HepG2 (cell line): Measurements from ENCODE around the gene PUS7. TPM values are rescaled to one million over a fixed set of nuclear protein-coding genes. Genes with fewer than 3 reads are reported as not detected.

ENCODE experiments used
- AHR ChIP-seq: IDR thresholded peaks from 2 replicates; pipeline ENCODE4 v1.6.1; 2018; ENCODE audit warnings: missing genetic modification reagents, missing compliant biosample characterization
- DBP ChIP-seq: sonication (generic); formaldehyde crosslinking; IDR thresholded peaks from 2 replicates; pipeline ENCODE4 v1.4.0; 2020; ENCODE audit warnings: missing genetic modification reagents; ENCODE audit errors: not compliant biosample characterization
- DNMT3B ChIP-seq: conservative IDR thresholded peaks from 2 replicates; pipeline ENCODE4 v1.6.1; 2016; ENCODE audit warnings: missing biosample characterization, control low read depth
- GATAD2A ChIP-seq: IDR thresholded peaks from 2 replicates; pipeline ENCODE4 v1.6.1; 2016
- MAF1 ChIP-seq: sonication (generic); formaldehyde crosslinking; IDR thresholded peaks from 2 replicates; pipeline ENCODE4 v1.5.0; 2020; ENCODE audit warnings: missing genetic modification reagents, borderline replicate concordance
- NRL ChIP-seq: sonication (generic); formaldehyde crosslinking; IDR thresholded peaks from 2 replicates; pipeline ENCODE4 v1.5.0; 2020; ENCODE audit warnings: missing genetic modification reagents, mild to moderate bottlenecking, moderate library complexity, borderline replicate concordance
- RBAK ChIP-seq: sonication (generic); formaldehyde crosslinking; IDR thresholded peaks from 2 replicates; pipeline ENCODE4 v1.5.1; 2020; ENCODE audit warnings: mild to moderate bottlenecking, missing genetic modification reagents
- SAP130 ChIP-seq: IDR thresholded peaks from 2 replicates; pipeline ENCODE4 v1.6.1; 2016; ENCODE audit warnings: low read depth
- SMAD1 ChIP-seq: sonication (generic); formaldehyde crosslinking; IDR thresholded peaks from 2 replicates; pipeline ENCODE4 v1.4.0; 2020; ENCODE audit warnings: missing genetic modification reagents, low read depth, mild to moderate bottlenecking, borderline replicate concordance
- SNAI1 ChIP-seq: sonication (generic); formaldehyde crosslinking; IDR thresholded peaks from 2 replicates; pipeline ENCODE4 v1.5.0; 2020; ENCODE audit warnings: mild to moderate bottlenecking, missing genetic modification reagents, borderline replicate concordance
- ZBTB25 ChIP-seq: IDR thresholded peaks from 2 replicates; pipeline ENCODE4 v1.6.1; 2018; ENCODE audit warnings: missing genetic modification reagents
- ZBTB43 ChIP-seq: sonication (generic); formaldehyde crosslinking; conservative IDR thresholded peaks from 2 replicates; pipeline ENCODE4 v1.4.0; 2020; ENCODE audit warnings: missing genetic modification reagents
- ZFP90 ChIP-seq: sonication (generic); formaldehyde crosslinking; IDR thresholded peaks from 2 replicates; pipeline ENCODE4 v1.8.0; 2022; ENCODE audit warnings: missing genetic modification reagents, mild to moderate bottlenecking, inconsistent platforms, borderline replicate concordance
- ZNF292 ChIP-seq: sonication (generic); formaldehyde crosslinking; IDR thresholded peaks from 2 replicates; pipeline ENCODE4 v1.8.1; 2022; ENCODE audit warnings: mild to moderate bottlenecking, low read depth, missing genetic modification reagents, borderline replicate concordance
- ZNF44 ChIP-seq: sonication (generic); formaldehyde crosslinking; IDR thresholded peaks from 2 replicates; pipeline ENCODE4 v1.5.1; 2020; ENCODE audit warnings: mild to moderate bottlenecking, missing genetic modification reagents
- ZNF687 ChIP-seq: sonication (generic); formaldehyde crosslinking; IDR thresholded peaks from 2 replicates; pipeline ENCODE4 v1.5.1; 2020; ENCODE audit warnings: mild to moderate bottlenecking, missing genetic modification reagents, moderate library complexity
- ZNF713 ChIP-seq: sonication (generic); formaldehyde crosslinking; IDR thresholded peaks from 2 replicates; pipeline ENCODE4 v1.4.0; 2020; ENCODE audit warnings: mild to moderate bottlenecking, missing genetic modification reagents
- ZNF737 ChIP-seq: sonication (generic); formaldehyde crosslinking; IDR thresholded peaks from 2 replicates; pipeline ENCODE4 v1.5.0; 2020; ENCODE audit warnings: missing genetic modification reagents, mild to moderate bottlenecking, borderline replicate concordance
- ZNF776 ChIP-seq: sonication (generic); formaldehyde crosslinking; IDR thresholded peaks from 2 replicates; pipeline ENCODE4 v1.4.0; 2020; ENCODE audit warnings: mild to moderate bottlenecking, missing genetic modification reagents
- ZNF777 ChIP-seq: sonication (generic); formaldehyde crosslinking; IDR thresholded peaks from 2 replicates; pipeline ENCODE4 v1.4.0; 2020; ENCODE audit warnings: missing genetic modification reagents
- ZNF788 ChIP-seq: sonication (generic); formaldehyde crosslinking; IDR thresholded peaks from 2 replicates; pipeline ENCODE4 v1.5.0; 2020; ENCODE audit warnings: mild to moderate bottlenecking, missing genetic modification reagents, borderline replicate concordance
- ZNF83 ChIP-seq: sonication (generic); formaldehyde crosslinking; IDR thresholded peaks from 2 replicates; pipeline ENCODE4 v1.4.0; 2020; ENCODE audit warnings: missing genetic modification reagents, mild to moderate bottlenecking, borderline replicate concordance
- ZSCAN12 ChIP-seq: sonication (generic); formaldehyde crosslinking; IDR thresholded peaks from 2 replicates; pipeline ENCODE4 v1.9.0; 2021; ENCODE audit warnings: mild to moderate bottlenecking, missing genetic modification reagents
- polyA plus RNA-seq, 8 experiments: library from polyadenylated mRNA; depleted of rRNA in 3 of 8; stranded (reverse) in 7 of 8; unstranded in 1 of 8; fragments of >200 nt; fragmentation: Illumina TruSeq in 4 of 8; extraction: Trizol in 4 of 8; gene quantifications; 2 replicates each; pipeline versions ENCODE4 v1.2.1 to v1.2.3, GENCODE V29; 2011 to 2016; ENCODE audit warnings: low read depth in 4 of 8, missing spikeins in 1 of 8, mixed read lengths in 1 of 8; ENCODE audit not compliant: insufficient read depth in 1 of 8
- total RNA-seq, 5 experiments: library from RNA; depleted of rRNA; stranded (reverse); fragments of >200 nt; fragmentation: Illumina TruSeq; extraction: Trizol; gene quantifications; 2 replicates each; pipeline ENCODE4 v1.2.3, GENCODE V29; 2016; ENCODE audit warnings: low read depth in 1 of 5

PUS7 gene
- total and polyA plus RNA-seq, 2 of the 13 experiments (the other 11 are each of a cell fraction or from before 2014, with no cell fraction given): 14.4 to 41.2 TPM

GRCh38 chr7:105521027-105521716 is 899 bp downstream of the PUS7 start (continued):
- TF ChIP-seq ZFP90 (CRISPR knock-in tag): peak; percentile 85
- TF ChIP-seq ZNF788 (CRISPR knock-in tag): peak; percentile 74; the same call in 1 of the 2 replicates
- no peak for TF ChIP-seq ZBTB25 (CRISPR knock-in tag)
- TF ChIP-seq MAF1: no peak
- TF ChIP-seq ZBTB43 (CRISPR knock-in tag): no peak
- peak; percentile 79 for TF ChIP-seq NRL (CRISPR knock-in tag)
- no peak for TF ChIP-seq ZNF776 (CRISPR knock-in tag)
- TF ChIP-seq DNMT3B (CRISPR knock-in tag): no peak
- no peak for TF ChIP-seq ZNF713 (CRISPR knock-in tag)
- TF ChIP-seq ZNF44 (CRISPR knock-in tag): 0 out of 2 replicates have a peak, but pooled peaks have one; percentile 33
- no peak for TF ChIP-seq SNAI1 (CRISPR knock-in tag)
- no peak; the same call in 1 of the 2 replicates for TF ChIP-seq SAP130 (CRISPR knock-in tag)
- peak; percentile 65; the same call in 1 of the 2 replicates for TF ChIP-seq ZNF777 (CRISPR knock-in tag)
- peak; percentile 29; the same call in 1 of the 2 replicates for TF ChIP-seq GATAD2A
- TF ChIP-seq ZNF292 (CRISPR knock-in tag): peak; percentile 47; the same call in 1 of the 2 replicates
- peak; percentile 10; the same call in 1 of the 2 replicates for TF ChIP-seq ZNF83
- TF ChIP-seq ZNF737: 0 out of 2 replicates have a peak, but pooled peaks have one; percentile 49
- no peak for TF ChIP-seq RBAK (CRISPR knock-in tag)
- TF ChIP-seq ZNF687 (CRISPR knock-in tag): peak; percentile 92
- TF ChIP-seq ZSCAN12 (CRISPR knock-in tag): no peak
- peak; percentile 50; the same call in 1 of the 2 replicates for TF ChIP-seq SMAD1
- no peak for TF ChIP-seq AHR
- TF ChIP-seq DBP (CRISPR knock-in tag): no peak
